ENCODE results near the gene ILF3. TPM values are rescaled to one million over a fixed set of nuclear protein-coding genes. Genes with fewer than 3 reads are reported as not detected.
"Not testable (repeated sequence)": the region's sequence is repeated elsewhere in the genome, so short reads cannot be mapped to it uniquely, and the experiment has no call there.

The ILF3 gene
- total and polyA plus RNA-seq, 5 donors from 2014 or later = 54.8 to 444 (median 63.8) TPM

DNA sequence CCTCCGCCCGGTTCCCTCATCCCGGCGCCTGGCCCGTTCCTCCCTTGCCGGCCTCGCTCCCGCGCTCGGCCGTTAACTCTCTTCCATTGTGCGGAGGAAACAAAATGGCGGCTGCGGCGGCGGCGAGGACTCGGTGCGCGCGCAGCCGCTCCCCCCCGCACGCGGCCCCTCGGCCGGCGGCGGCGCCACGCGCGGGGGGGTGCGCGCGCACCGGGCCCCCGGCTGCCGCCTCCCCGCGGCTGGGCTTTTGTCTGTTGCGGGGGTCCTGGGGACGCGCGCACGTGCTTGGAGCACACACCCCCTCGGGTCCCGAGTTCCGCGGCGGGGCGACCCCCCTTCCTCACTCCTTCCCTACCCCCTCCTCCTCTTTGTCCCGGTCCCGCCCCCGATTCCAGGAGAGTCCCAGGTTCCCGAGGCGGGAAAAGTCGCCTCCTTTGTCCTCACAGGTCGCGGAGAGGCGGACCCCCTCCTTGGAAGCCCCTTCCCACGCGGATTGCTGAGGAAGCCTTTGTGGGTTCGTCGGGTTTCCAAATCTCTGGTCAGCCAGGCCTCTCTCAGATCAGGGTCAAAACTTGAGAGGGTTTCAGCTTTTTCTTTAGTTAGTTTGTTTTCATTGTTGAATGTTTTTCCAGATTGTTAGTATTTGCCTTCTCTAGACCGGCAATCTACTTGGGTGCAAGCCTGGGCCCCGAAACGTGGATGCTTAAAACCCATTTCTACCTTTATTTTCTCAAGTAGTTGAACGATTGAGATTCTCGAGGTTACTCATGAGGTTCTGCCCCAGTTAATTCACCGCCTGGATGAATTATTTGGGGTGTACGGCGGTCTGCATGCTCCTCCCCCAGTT, 687 bp downstream of the ILF3 start:
- Histone ChIP-seq H3K4me3 (ENCODE audit: low read depth, low read length) (peak overlapping the region; percentile 79), H3K4me1 (ENCODE audit: control insufficient read depth, insufficient read depth, low read length, poor library complexity, severe bottlenecking) (peaks cover 62% of the 10 kb centered on the region), H3K9me3 (ENCODE audit: control insufficient read depth in 2 of 2, low read length in 2 of 2) (no peaks in the 10 kb centered on the region), H3K27me3 (ENCODE audit: control insufficient read depth, insufficient read depth, low read length) (no peaks in the 10 kb centered on the region), H3K27ac (ENCODE audit: insufficient read depth, low read length, poor library complexity, severe bottlenecking) (peak overlapping the region; percentile 100), H3K36me3 (ENCODE audit: control insufficient read depth, insufficient read depth, low read length) (peaks cover 3% of the 10 kb centered on the region)
- peaks cover 14% of the 10 kb centered on the region for H3K36me3 Mint-ChIP-seq
- peaks cover 11% of the 10 kb centered on the region for H3K27me3 Mint-ChIP-seq
- H3K9me3 Mint-ChIP-seq = no peaks in the 10 kb centered on the region
- peak overlapping the region; percentile 95 to 97 (median 97) for H3K4me3 Mint-ChIP-seq
- peak; percentile 5 to 7 for ATAC-seq (ENCODE audit: low read depth in 2 of 2)
- H3K4me1 Mint-ChIP-seq = peaks cover 23 to 69% (median 34%) of the 10 kb centered on the region in 4 donors
- H3K27ac Mint-ChIP-seq = peak overlapping the region; percentile 95 to 99 (median 99)
- DNase-seq = peak in 2 of 3 donors; percentile 63 to 67

DNA sequence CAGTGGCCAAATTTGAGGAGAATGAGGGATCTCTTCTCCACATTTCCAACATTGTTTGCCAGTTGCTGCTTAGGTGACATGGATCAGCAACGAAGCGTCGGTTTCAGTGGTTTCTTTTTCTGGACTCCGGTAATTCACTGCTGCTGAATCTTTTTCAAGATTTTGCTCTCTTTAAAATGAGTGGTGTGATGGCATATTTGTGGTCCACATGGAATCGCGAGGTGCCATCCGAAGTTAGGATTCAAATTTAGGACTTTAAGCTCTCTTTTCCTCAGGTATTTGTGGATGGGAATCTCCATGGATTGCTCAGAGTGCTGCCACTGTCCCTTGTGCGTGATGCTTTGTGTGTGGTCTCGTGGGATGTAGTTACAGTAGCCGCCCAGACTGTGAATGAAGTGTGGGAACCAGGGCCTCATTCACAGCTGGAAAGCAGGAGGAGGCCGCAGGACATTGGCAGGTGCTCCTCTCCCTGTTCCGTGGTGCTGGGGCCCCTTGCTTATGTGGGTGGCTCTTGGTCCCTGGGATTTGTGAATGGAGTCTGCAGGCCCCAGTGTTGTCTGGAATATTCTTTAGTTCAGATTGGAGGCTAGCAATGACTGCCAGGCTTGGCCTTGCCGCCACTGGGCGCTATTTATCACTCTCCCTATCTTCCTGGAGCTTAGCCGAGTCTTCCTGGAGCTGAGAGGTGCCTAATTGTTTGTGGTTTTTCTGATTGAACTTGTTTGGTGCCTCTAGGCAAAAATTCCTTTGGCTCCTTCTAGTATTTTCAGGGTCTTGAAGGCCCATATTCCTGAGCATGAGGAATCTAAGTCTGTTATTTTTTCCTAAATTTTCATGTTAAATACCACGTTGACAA, 1.5 kb downstream of the ILF3 start:
- H3K27ac Mint-ChIP-seq = peak overlapping the region; percentile 95 to 96 (median 95)
- Histone ChIP-seq H3K36me3 (ENCODE audit: control insufficient read depth, insufficient read depth, low read length) (peaks cover 8% of the 10 kb centered on the region), H3K4me3 (ENCODE audit: low read depth, low read length) (peak overlapping the region; percentile 79), H3K27ac (ENCODE audit: insufficient read depth, low read length, poor library complexity, severe bottlenecking) (peak overlapping the region; percentile 100), H3K4me1 (ENCODE audit: control insufficient read depth, insufficient read depth, low read length, poor library complexity, severe bottlenecking) (peaks cover 62% of the 10 kb centered on the region), H3K27me3 (ENCODE audit: control insufficient read depth, insufficient read depth, low read length) (no peaks in the 10 kb centered on the region), H3K9me3 (ENCODE audit: control insufficient read depth in 2 of 2, low read length in 2 of 2) (no peaks in the 10 kb centered on the region)
- H3K27me3 Mint-ChIP-seq = peaks cover 11% of the 10 kb centered on the region
- H3K36me3 Mint-ChIP-seq = peaks cover 18% of the 10 kb centered on the region
- no peaks in the 10 kb centered on the region for H3K9me3 Mint-ChIP-seq
- DNase-seq (peak in 1 of 3 donors; percentile 16), ATAC-seq (ENCODE audit: low read depth in 2 of 2) (no peak)
- H3K4me1 Mint-ChIP-seq = peaks cover 23 to 74% (median 33%) of the 10 kb centered on the region in 4 donors
- peak overlapping the region; percentile 93 to 97 (median 94) for H3K4me3 Mint-ChIP-seq

DNA sequence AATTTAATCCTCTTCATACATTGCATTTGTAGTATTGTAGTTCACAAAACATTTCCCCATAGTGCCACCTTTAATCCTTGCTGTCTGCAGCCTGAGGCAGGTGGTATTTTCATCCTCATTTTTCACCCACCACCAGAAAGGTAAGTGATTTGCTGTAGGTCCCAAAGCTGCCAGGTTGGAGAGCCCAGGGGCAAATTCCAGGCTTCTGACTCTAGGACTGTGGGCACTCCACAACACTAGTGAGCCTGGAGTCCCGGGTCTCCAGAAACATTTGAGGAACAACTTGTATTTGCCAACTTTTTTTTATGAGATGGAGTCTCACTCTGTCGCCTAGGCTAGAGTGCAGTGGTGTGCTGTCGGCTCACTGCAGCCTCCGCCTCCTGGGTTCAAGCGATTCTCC, 6.2 kb downstream of the ILF3 start:
- H3K4me1 Mint-ChIP-seq = peaks cover 24 to 86% (median 35%) of the 10 kb centered on the region in 4 donors
- no peaks in the 10 kb centered on the region for H3K9me3 ChIP-seq (ENCODE audit: control insufficient read depth in 2 of 2, low read length in 2 of 2)
- H3K27ac ChIP-seq (ENCODE audit: insufficient read depth, low read length, poor library complexity, severe bottlenecking) = no peak overlapping the region
- peak overlapping the region in 2 of 3 donors; percentile 65 to 71 for H3K27ac Mint-ChIP-seq
- no peaks in the 10 kb centered on the region for H3K9me3 Mint-ChIP-seq
- peaks cover 17% of the 10 kb centered on the region for H3K36me3 ChIP-seq (ENCODE audit: control insufficient read depth, insufficient read depth, low read length)
- DNase-seq (no peak), ATAC-seq (ENCODE audit: low read depth in 2 of 2) (no peak)
- H3K36me3 Mint-ChIP-seq = peaks cover 20% of the 10 kb centered on the region
- H3K27me3 Mint-ChIP-seq = no peaks in the 10 kb centered on the region
- peak overlapping the region in 2 of 4 donors; percentile 54 to 74 for H3K4me3 Mint-ChIP-seq
- H3K4me1 ChIP-seq (ENCODE audit: control insufficient read depth, insufficient read depth, low read length, poor library complexity, severe bottlenecking) = peaks cover 53% of the 10 kb centered on the region
- no peaks in the 10 kb centered on the region for H3K27me3 ChIP-seq (ENCODE audit: control insufficient read depth, insufficient read depth, low read length)
- no peak overlapping the region for H3K4me3 ChIP-seq (ENCODE audit: low read depth, low read length)

DNA sequence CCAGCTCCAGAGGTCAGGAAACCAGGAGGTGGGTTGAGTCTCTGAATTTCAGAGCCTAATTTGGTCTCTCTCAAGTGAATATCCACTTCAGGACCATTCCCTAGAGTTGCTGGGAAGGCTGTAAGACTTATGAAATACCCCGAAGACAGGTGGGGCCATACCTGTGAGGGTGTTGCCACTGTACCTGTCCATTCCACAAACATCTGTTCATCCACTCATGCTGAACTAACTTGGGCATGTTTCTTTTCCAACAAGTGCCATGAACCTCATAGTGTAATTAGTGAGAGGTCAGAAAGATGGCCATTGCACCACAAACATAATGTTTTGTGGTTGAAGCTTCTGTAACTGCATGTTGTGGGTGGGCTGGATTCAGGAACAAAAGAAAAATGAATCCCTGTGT, 7.8 kb downstream of the ILF3 start:
- Mint-ChIP-seq H3K4me1 (peaks cover 15 to 82% (median 27%) of the 10 kb centered on the region in 4 donors), H3K4me3 (peak overlapping the region in 2 of 4 donors; percentile 41 to 56), H3K9me3 (no peaks in the 10 kb centered on the region), H3K27ac (peak overlapping the region in 1 of 3 donors; percentile 77), H3K27me3 (no peaks in the 10 kb centered on the region), H3K36me3 (peaks cover 15% of the 10 kb centered on the region)
- no peak overlapping the region for H3K4me3 ChIP-seq (ENCODE audit: low read depth, low read length)
- DNase-seq (no peak), ATAC-seq (ENCODE audit: low read depth in 2 of 2) (no peak)
- no peaks in the 10 kb centered on the region for H3K9me3 ChIP-seq (ENCODE audit: control insufficient read depth in 2 of 2, low read length in 2 of 2)
- no peaks in the 10 kb centered on the region for H3K27me3 ChIP-seq (ENCODE audit: control insufficient read depth, insufficient read depth, low read length)
- H3K36me3 ChIP-seq (ENCODE audit: control insufficient read depth, insufficient read depth, low read length) = peaks cover 20% of the 10 kb centered on the region
- H3K27ac ChIP-seq (ENCODE audit: insufficient read depth, low read length, poor library complexity, severe bottlenecking) = no peak overlapping the region
- peaks cover 47% of the 10 kb centered on the region for H3K4me1 ChIP-seq (ENCODE audit: control insufficient read depth, insufficient read depth, low read length, poor library complexity, severe bottlenecking)

DNA sequence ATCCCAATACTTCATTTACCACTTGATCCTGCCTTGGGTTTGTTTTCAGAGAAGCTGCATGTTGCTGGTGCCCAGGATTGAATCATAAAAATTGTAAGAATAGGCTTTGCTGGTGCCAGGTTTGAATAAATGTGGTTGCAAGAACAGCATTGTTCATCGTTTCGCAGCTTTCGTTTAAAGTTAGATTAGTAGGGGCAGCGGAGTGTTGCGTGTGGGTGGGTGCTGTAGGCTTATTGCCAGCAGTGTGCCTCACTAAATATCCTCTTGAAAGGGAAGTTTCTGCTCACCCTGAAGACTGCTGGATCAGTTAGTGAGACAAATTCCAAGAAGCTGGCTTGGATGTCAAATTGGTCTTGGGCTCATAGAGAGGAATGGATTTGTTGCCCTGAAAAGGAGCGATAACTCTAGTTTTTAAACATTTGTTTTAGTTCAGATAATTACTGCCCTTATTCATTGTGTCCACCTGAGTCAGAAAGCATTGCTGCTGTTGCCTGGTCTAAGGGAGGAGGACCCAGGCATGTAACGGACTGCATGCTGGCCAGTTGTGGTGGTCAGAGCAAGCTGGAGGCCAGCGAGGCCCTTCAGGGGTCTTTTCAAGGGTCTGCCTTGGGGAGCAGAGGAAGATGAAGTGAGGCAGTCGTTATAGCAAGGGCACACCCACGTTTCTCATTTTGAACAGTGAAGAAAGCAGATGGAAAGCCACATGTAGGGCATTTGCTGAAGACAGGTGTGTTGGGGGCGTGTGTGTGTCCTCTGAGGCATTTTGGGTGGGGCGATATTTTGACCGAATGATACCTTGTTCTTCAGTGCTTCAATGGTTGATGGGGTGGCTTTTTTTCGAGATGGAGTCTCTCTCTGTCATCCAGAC, 8.5 kb downstream of the ILF3 start:
- Histone ChIP-seq H3K36me3 (ENCODE audit: control insufficient read depth, insufficient read depth, low read length) (peaks cover 19% of the 10 kb centered on the region), H3K27me3 (ENCODE audit: control insufficient read depth, insufficient read depth, low read length) (no peaks in the 10 kb centered on the region), H3K27ac (ENCODE audit: insufficient read depth, low read length, poor library complexity, severe bottlenecking) (no peak overlapping the region), H3K9me3 (ENCODE audit: control insufficient read depth in 2 of 2, low read length in 2 of 2) (no peaks in the 10 kb centered on the region), H3K4me3 (ENCODE audit: low read depth, low read length) (no peak overlapping the region), H3K4me1 (ENCODE audit: control insufficient read depth, insufficient read depth, low read length, poor library complexity, severe bottlenecking) (peaks cover 47% of the 10 kb centered on the region)
- ATAC-seq (ENCODE audit: low read depth in 2 of 2) (no peak), DNase-seq (no peak)
- Mint-ChIP-seq H3K4me3 (peak overlapping the region in 3 of 4 donors; percentile 41 to 56 (median 55)), H3K27ac (peak overlapping the region in 2 of 3 donors; percentile 60 to 77), H3K4me1 (peaks cover 15 to 79% (median 27%) of the 10 kb centered on the region in 4 donors), H3K9me3 (no peaks in the 10 kb centered on the region), H3K36me3 (peaks cover 12% of the 10 kb centered on the region), H3K27me3 (no peaks in the 10 kb centered on the region)

DNA sequence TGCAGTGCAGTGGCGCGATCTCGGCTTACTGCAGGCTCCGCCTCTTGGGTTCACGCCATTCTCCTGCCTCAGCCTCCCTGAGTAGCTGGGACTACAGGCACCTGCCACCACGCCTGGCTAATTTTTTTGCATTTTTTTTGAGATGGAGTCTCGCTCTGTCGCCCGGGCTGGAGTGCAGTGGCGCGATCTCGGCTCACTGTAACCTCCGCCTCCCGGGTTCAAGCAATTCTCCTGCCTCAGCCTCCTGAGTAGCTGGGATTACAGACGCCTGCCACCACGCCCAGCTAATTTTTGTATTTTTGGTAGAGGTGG, 9.1 kb downstream of the ILF3 start:
- H3K9me3 ChIP-seq (ENCODE audit: control insufficient read depth in 2 of 2, low read length in 2 of 2); H3K27ac Mint-ChIP-seq; H3K27me3 ChIP-seq (ENCODE audit: control insufficient read depth, insufficient read depth, low read length); ATAC-seq (ENCODE audit: low read depth in 2 of 2); H3K4me3 ChIP-seq (ENCODE audit: low read depth, low read length); H3K27ac ChIP-seq (ENCODE audit: insufficient read depth, low read length, poor library complexity, severe bottlenecking); DNase-seq; H3K9me3 Mint-ChIP-seq; H3K27me3 Mint-ChIP-seq: not testable (repeated sequence)
- Mint-ChIP-seq H3K36me3 (peaks cover 12% of the 10 kb centered on the region), H3K4me1 (peaks cover 15 to 82% (median 31%) of the 10 kb centered on the region in 4 donors), H3K4me3 (peak overlapping the region in 3 of 4 donors; percentile 55 to 70 (median 63))
- Histone ChIP-seq H3K36me3 (ENCODE audit: control insufficient read depth, insufficient read depth, low read length) (peaks cover 21% of the 10 kb centered on the region), H3K4me1 (ENCODE audit: control insufficient read depth, insufficient read depth, low read length, poor library complexity, severe bottlenecking) (peaks cover 47% of the 10 kb centered on the region)

- DNase-seq = no peak
- peaks cover 5 to 58% (median 38%) of the 10 kb centered on the region in 4 donors for H3K4me1 Mint-ChIP-seq
- Histone ChIP-seq H3K27me3 (ENCODE audit: control insufficient read depth, insufficient read depth, low read length) (no peaks in the 10 kb centered on the region), H3K27ac (ENCODE audit: insufficient read depth, low read length, poor library complexity, severe bottlenecking) (no peak overlapping the region), H3K4me3 (ENCODE audit: low read depth, low read length) (no peak overlapping the region), H3K36me3 (ENCODE audit: control insufficient read depth, insufficient read depth, low read length) (peaks cover 32% of the 10 kb centered on the region), H3K9me3 (ENCODE audit: control insufficient read depth in 2 of 2, low read length in 2 of 2) (no peaks in the 10 kb centered on the region), H3K4me1 (ENCODE audit: control insufficient read depth, insufficient read depth, low read length, poor library complexity, severe bottlenecking) (peaks cover 31% of the 10 kb centered on the region)
- H3K9me3 Mint-ChIP-seq = no peaks in the 10 kb centered on the region
- peak overlapping the region in 2 of 4 donors; percentile 27 to 62 for H3K4me3 Mint-ChIP-seq
- H3K27ac Mint-ChIP-seq = peak overlapping the region in 1 of 3 donors; percentile 69
- peaks cover 12% of the 10 kb centered on the region for H3K36me3 Mint-ChIP-seq
- no peak for ATAC-seq (ENCODE audit: low read depth in 2 of 2)
- H3K27me3 Mint-ChIP-seq = no peaks in the 10 kb centered on the region
These were observed 13.7 kb downstream of the ILF3 start for GRCh38 chr19:10667867-10668266.
